HepG2 (cell line): ENCODE data around the gene RLF. TPM values are rescaled to one million over a fixed set of nuclear protein-coding genes. Genes with fewer than 3 reads are reported as not detected.

Experiments
- ATAC-seq: fragments of 200-7000 bp; cut with Tn5 transposase; 3 replicates; pipeline ENCODE4 v1.9.1; 2020; ENCODE audit warnings: mild to moderate bottlenecking, moderate library complexity
- BruUV-seq: library from RNA; stranded (reverse); fragments of 400-500 nt; replicated peaks from 2 replicates; lab custom pipeline; 2021; lab: Mats Ljungman, UMichigan
- CTCF ChIA-PET: fragments of 300-600 bp; formaldehyde crosslinking; extraction: SDS; loops from one replicate; lab custom pipeline; 2021; ENCODE audit warnings: low total read pairs, inconsistent platforms, low intra/inter-chr PET ratio; lab: Yijun Ruan, JAX
- POLR2A ChIA-PET: fragments of 350-600 bp; sonication (Branson Sonifier 250); formaldehyde crosslinking; loops from one replicate; lab custom pipeline; 2020; ENCODE audit warnings: antibody characterized with exemption, inconsistent platforms; lab: Yijun Ruan, JAX
- DNase-seq: peaks from one replicate; pipeline ENCODE4 v3.0.0-alpha.2; 2015; ENCODE audit warnings: low spot score
- FAIRE-seq: peaks from 3 replicates; lab custom pipeline; 2011; peaks lifted over from hg19 to GRCh38; lab: Jason Lieb, UNC
- H2AFZ ChIP-seq: one replicate; pipeline ENCODE4 v1.6.1; 2011; ENCODE audit warnings: low read length, inconsistent platforms
- H3K27ac ChIP-seq: fragments of 300-600 bp; 3 replicates; pipeline ENCODE4 v1.8.0; 2011; ENCODE audit warnings: mixed run types, mild to moderate bottlenecking, mixed read lengths, low read length, inconsistent platforms; ENCODE audit not compliant: insufficient read depth; ENCODE audit errors: extremely low read length
- H3K27me3 ChIP-seq, 2 experiments: fragments of 200-600 bp in 1 of 2; 2 replicates in 1 of 2; 3 replicates in 1 of 2; pipeline versions ENCODE4 v1.6.0 to v1.8.0; 2011; ENCODE audit warnings: low read length in 2 of 2, mild to moderate bottlenecking in 2 of 2, moderate library complexity in 2 of 2, inconsistent platforms in 1 of 2; ENCODE audit not compliant: insufficient read depth in 2 of 2, control insufficient read depth in 1 of 2
- H3K36me3 ChIP-seq, 2 experiments: fragments of 200-600 bp in 1 of 2; replicated peaks in 1 of 2; 2 replicates in 1 of 2; 3 replicates in 1 of 2; pipeline versions ENCODE4 v1.5.1 to v1.8.0; 2011; ENCODE audit warnings: low read length in 2 of 2, inconsistent platforms in 1 of 2; ENCODE audit not compliant: insufficient read depth in 2 of 2, control insufficient read depth in 1 of 2
- H3K4me1 ChIP-seq: 2 replicates; pipeline ENCODE4 v1.5.1; 2012; ENCODE audit warnings: low read length, inconsistent platforms; ENCODE audit not compliant: insufficient read depth
- H3K4me2 ChIP-seq: 2 replicates; pipeline ENCODE4 v1.6.0; 2011; ENCODE audit warnings: low read depth, low read length, inconsistent platforms
- H3K4me3 ChIP-seq, 3 experiments: fragments of 200-600 bp in 1 of 3; sonication (generic), shearing (Covaris generic) in 1 of 3; replicated peaks in 1 of 3; 2 replicates each; pipeline ENCODE4 v1.5.1; 2011 to 2016; ENCODE audit warnings: low read length in 3 of 3, inconsistent platforms in 2 of 3, low read depth in 2 of 3, mild to moderate bottlenecking in 2 of 3, control low read depth in 1 of 3, mixed read lengths in 1 of 3; ENCODE audit not compliant: insufficient read depth in 1 of 3
- H3K79me2 ChIP-seq: one replicate; pipeline ENCODE4 v1.6.1; 2011; ENCODE audit warnings: low read length, inconsistent platforms; ENCODE audit not compliant: insufficient read depth
- H3K9ac ChIP-seq: 2 replicates; pipeline ENCODE4 v1.6.0; 2011; ENCODE audit warnings: mild to moderate bottlenecking, low read depth, low read length, inconsistent platforms; ENCODE audit not compliant: insufficient read depth
- H3K9me3 ChIP-seq: 2 replicates; pipeline ENCODE4 v1.5.1; 2012; ENCODE audit warnings: mild to moderate bottlenecking, low read length
- H4K20me1 ChIP-seq: 2 replicates; pipeline ENCODE4 v1.6.0; 2011; ENCODE audit warnings: inconsistent platforms, mild to moderate bottlenecking, low read length, moderate library complexity; ENCODE audit not compliant: insufficient read depth
- DMAP1 ChIP-seq: IDR thresholded peaks from 2 replicates; pipeline ENCODE4 v1.6.1; 2016
- HOMEZ ChIP-seq: IDR thresholded peaks from 2 replicates; pipeline ENCODE4 v1.6.1; 2016; ENCODE audit warnings: low read depth
- JUN ChIP-seq: sonication (generic); formaldehyde crosslinking; IDR thresholded peaks from 2 replicates; pipeline ENCODE4 v1.4.0; 2020; ENCODE audit warnings: mild to moderate bottlenecking, missing genetic modification reagents
- MED1 ChIP-seq: sonication (generic); formaldehyde crosslinking; IDR thresholded peaks from 2 replicates; pipeline ENCODE4 v1.4.0; 2020; ENCODE audit warnings: missing genetic modification reagents
- NCOR1 ChIP-seq: fragments of 200-600 bp; sonication (generic); IDR thresholded peaks from 2 replicates; pipeline ENCODE4 v1.7.0; 2017; ENCODE audit warnings: antibody characterized with exemption, low read length, borderline replicate concordance
- PHB2 ChIP-seq: fragments of 450-650 bp; IDR thresholded peaks from 2 replicates; pipeline ENCODE4 v1.6.1; 2018; ENCODE audit not compliant: partially characterized antibody
- PREB ChIP-seq: sonication (generic); formaldehyde crosslinking; IDR thresholded peaks from 2 replicates; pipeline ENCODE4 v1.4.0; 2020; ENCODE audit warnings: missing genetic modification reagents
- STAT6 ChIP-seq: sonication (generic); formaldehyde crosslinking; IDR thresholded peaks from 2 replicates; pipeline ENCODE4 v1.4.0; 2020; ENCODE audit warnings: missing genetic modification reagents, mild to moderate bottlenecking, borderline replicate concordance
- ZFP36 ChIP-seq: fragments of 150-350 bp; IDR thresholded peaks from 2 replicates; pipeline ENCODE4 v1.6.1; 2018; ENCODE audit warnings: borderline replicate concordance, low read length, low read depth; ENCODE audit not compliant: partially characterized antibody
- ZNF552 ChIP-seq: sonication (generic); formaldehyde crosslinking; IDR thresholded peaks from 2 replicates; pipeline ENCODE4 v1.9.0; 2022; ENCODE audit warnings: missing genetic modification reagents, mild to moderate bottlenecking, borderline replicate concordance
- ZNF570 ChIP-seq: sonication (generic); formaldehyde crosslinking; IDR thresholded peaks from 2 replicates; pipeline ENCODE4 v1.4.0; 2020; ENCODE audit warnings: mild to moderate bottlenecking, missing genetic modification reagents, borderline replicate concordance
- ZNF614 ChIP-seq: IDR thresholded peaks from 2 replicates; pipeline ENCODE4 v1.6.1; 2018; ENCODE audit warnings: missing biosample characterization, missing genetic modification reagents, inconsistent platforms, borderline replicate concordance
- WGBS: methylation state at CpG from one replicate; pipeline ENCODE4 v1.1.6; 2017; ENCODE audit warnings: low lambda C conversion rate; 5-methylcytosine and 5-hydroxymethylcytosine counted together
- in situ Hi-C: cut with HindIII; loops from 2 replicates; pipeline ENCODE4 v1.10.0; 2017; ENCODE audit warnings: low pct_unique_long_range_greater_than_20kb; ENCODE audit not compliant: extremely low pct_ligation_motif_present
- intact Hi-C: fragments of 100-400 bp; cut with micrococcal nuclease; formaldehyde crosslinking; loops from one replicate; pipeline ENCODE4 v1.10.0; 2022; ENCODE audit not compliant: unreplicated experiment
- polyA plus RNA-seq, 8 experiments: library from polyadenylated mRNA; depleted of rRNA in 3 of 8; stranded (reverse) in 7 of 8; unstranded in 1 of 8; fragments of >200 nt; fragmentation: Illumina TruSeq in 4 of 8; extraction: Trizol in 4 of 8; gene quantifications; 2 replicates each; pipeline versions ENCODE4 v1.2.1 to v1.2.3, GENCODE V29; 2011 to 2016; ENCODE audit warnings: low read depth in 4 of 8, missing spikeins in 1 of 8, mixed read lengths in 1 of 8; ENCODE audit not compliant: insufficient read depth in 1 of 8
- total RNA-seq, 5 experiments: library from RNA; depleted of rRNA; stranded (reverse); fragments of >200 nt; fragmentation: Illumina TruSeq; extraction: Trizol; gene quantifications; 2 replicates each; pipeline ENCODE4 v1.2.3, GENCODE V29; 2016; ENCODE audit warnings: low read depth in 1 of 5

RLF gene
- total and polyA plus RNA-seq, 2 of the 13 experiments (the other 11 are each of a cell fraction or from before 2014, with no cell fraction given): 9.0 to 15.7 TPM

- FAIRE-seq (no peak), DNase-seq (no peak)
- intact Hi-C loops: no loop called here
- in situ Hi-C loops: no loop called here
- Histone ChIP-seq H3K9ac (no peak overlapping the region), H3K9me3 (no peaks in the 10 kb centered on the region), H3K36me3 (peaks cover 10 to 57% of the 10 kb centered on the region in 2 experiments), H3K27me3 (no peaks in the 10 kb centered on the region), H4K20me1 (no peaks in the 10 kb centered on the region), H3K79me2 (peaks cover 3% of the 10 kb centered on the region)
- POLR2A ChIA-PET: interaction anchor here (0.7 kb wide), 1 partner anchor 44 kb away, joined by 3 read pairs; no protein-coding TSS in a partner anchor
- CTCF ChIA-PET: no interaction called here
- WGBS: 97% methylated on average over 4 of the region's 4 CpGs
- TF ChIP-seq JUN (CRISPR knock-in tag): no peak
- TF ChIP-seq HOMEZ (CRISPR knock-in tag): no peak
- TF ChIP-seq PREB (CRISPR knock-in tag): no peak
- no peak for TF ChIP-seq DMAP1
- TF ChIP-seq ZNF570 (CRISPR knock-in tag): no peak
- no peak for TF ChIP-seq ZFP36
- no peak for TF ChIP-seq PHB2
- TF ChIP-seq NCOR1: no peak
- no peak for TF ChIP-seq ZNF614
- TF ChIP-seq STAT6 (CRISPR knock-in tag): no peak
- TF ChIP-seq ZNF552 (CRISPR knock-in tag): no peak
- TF ChIP-seq MED1 (CRISPR knock-in tag): no peak
- TF ChIP-seq, all 625 proteins: peak for 0
- BruUV-seq: no TSS peak
- Histone ChIP-seq H3K27ac (no peak overlapping the region), H3K4me2 (no peak overlapping the region), H3K4me1 (peaks cover 6% of the 10 kb centered on the region), H2AFZ (no peak overlapping the region), H3K4me3 (no peak overlapping the region)
- no peak for ATAC-seq
Measured at GRCh38 chr1:40204856-40205255, 43.7 kb downstream of the RLF start.
